HG03439 (cell line): ENCODE results near the gene WNT8B.

Source experiments
- ATAC-seq: cut with Tn5 transposase; IDR thresholded peaks from one replicate; pipeline ENCODE4 v1.9.1; 2021; ENCODE audit warnings: mild to moderate bottlenecking, moderate library complexity; ENCODE audit not compliant: unreplicated experiment

Gene WNT8B

GRCh38 chr10:100516847-100517246, 54.0 kb downstream of the WNT8B start:
- ATAC-seq: no peak

GRCh38 chr10:100518761-100519241, 56.0 kb downstream of the WNT8B start:
- ATAC-seq: no peak

- ATAC-seq: no peak
Measured at GRCh38 chr10:100519311-100520051, 56.7 kb downstream of the WNT8B start, which contains the start of gene SEC31B. TSS of gene SEC31B (minus strand) at chr10:100519861. CDS start at chr10:100516952, 2,909 bp downstream.

- no peak for ATAC-seq
Measured at GRCh38 chr10:100520811-100521210, 58.0 kb downstream of the WNT8B start.

GRCh38 chr10:100522107-100522801, 59.4 kb downstream of the WNT8B start:
- no peak for ATAC-seq

GRCh38 chr10:100522945-100523344, 60.1 kb downstream of the WNT8B start:
- no peak for ATAC-seq

GRCh38 chr10:100524206-100524605, 61.4 kb downstream of the WNT8B start:
- ATAC-seq: no peak

- ATAC-seq: no peak
Measured at GRCh38 chr10:100524638-100525037, 61.8 kb downstream of the WNT8B start.

GRCh38 chr10:100528123-100528886, 65.5 kb downstream of the WNT8B start:
- no peak for ATAC-seq

GRCh38 chr10:100528921-100529474, 66.2 kb downstream of the WNT8B start:
- ATAC-seq: peak; percentile 13

- ATAC-seq: peak; percentile 55
Measured at GRCh38 chr10:100529475-100530298, 66.9 kb downstream of the WNT8B start, which contains the start of gene NDUFB8. TSS of gene NDUFB8 (minus strand) at chr10:100529871. CDS start at chr10:100529851, 20 bp downstream.

- ATAC-seq: no peak
Measured at GRCh38 chr10:100531761-100532160, 69.0 kb downstream of the WNT8B start.
